GM10248 (cell line): ENCODE results near the gene BGLAP.

Experiments used
- CTCF ChIA-PET: fragments of 300-600 bp; sonication (Branson Sonifier 250); formaldehyde crosslinking; extraction: SDS; loops from one replicate; lab custom pipeline; 2021; ENCODE audit warnings: antibody characterized with exemption; lab: Yijun Ruan, JAX
- POLR2A ChIA-PET: fragments of 350-650 bp; sonication (Branson Sonifier 250); formaldehyde crosslinking; extraction: SDS; loops from one replicate; lab custom pipeline; 2020; ENCODE audit warnings: antibody characterized with exemption; lab: Yijun Ruan, JAX
- DNase-seq: peaks from one replicate; pipeline ENCODE4 v3.0.0; 2012; ENCODE audit errors: extremely low spot score
- TF ChIP-seq, protein P1 (sequence below): IDR thresholded peaks from 2 replicates; pipeline ENCODE4 v1.5.1; 2012; ENCODE audit warnings: mild to moderate bottlenecking, low read depth; ENCODE audit errors: extremely low read depth, missing control alignments, control extremely low read depth

The BGLAP gene

DNA sequence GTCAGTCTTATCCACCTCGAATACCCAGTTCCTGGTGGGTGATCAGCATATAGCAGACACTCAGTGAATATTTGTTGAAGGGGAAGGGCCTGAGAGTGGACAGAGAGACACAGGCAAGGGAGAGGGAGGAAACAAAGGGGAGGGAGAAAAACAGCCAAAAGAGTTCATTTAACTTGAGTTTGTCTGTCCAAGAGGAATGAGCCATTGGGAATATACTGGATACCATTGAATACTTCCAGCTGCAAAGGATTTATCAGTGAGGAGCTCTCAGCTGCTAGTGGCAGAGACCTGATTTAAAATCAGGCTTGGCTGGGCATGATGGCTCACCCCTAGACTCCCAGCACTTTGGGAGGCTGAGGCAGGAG lies 11.5 kb upstream of the BGLAP start:
- TF ChIP-seq, protein P1, sequence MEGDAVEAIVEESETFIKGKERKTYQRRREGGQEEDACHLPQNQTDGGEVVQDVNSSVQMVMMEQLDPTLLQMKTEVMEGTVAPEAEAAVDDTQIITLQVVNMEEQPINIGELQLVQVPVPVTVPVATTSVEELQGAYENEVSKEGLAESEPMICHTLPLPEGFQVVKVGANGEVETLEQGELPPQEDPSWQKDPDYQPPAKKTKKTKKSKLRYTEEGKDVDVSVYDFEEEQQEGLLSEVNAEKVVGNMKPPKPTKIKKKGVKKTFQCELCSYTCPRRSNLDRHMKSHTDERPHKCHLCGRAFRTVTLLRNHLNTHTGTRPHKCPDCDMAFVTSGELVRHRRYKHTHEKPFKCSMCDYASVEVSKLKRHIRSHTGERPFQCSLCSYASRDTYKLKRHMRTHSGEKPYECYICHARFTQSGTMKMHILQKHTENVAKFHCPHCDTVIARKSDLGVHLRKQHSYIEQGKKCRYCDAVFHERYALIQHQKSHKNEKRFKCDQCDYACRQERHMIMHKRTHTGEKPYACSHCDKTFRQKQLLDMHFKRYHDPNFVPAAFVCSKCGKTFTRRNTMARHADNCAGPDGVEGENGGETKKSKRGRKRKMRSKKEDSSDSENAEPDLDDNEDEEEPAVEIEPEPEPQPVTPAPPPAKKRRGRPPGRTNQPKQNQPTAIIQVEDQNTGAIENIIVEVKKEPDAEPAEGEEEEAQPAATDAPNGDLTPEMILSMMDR, result no peak
- CTCF ChIA-PET, result interaction anchor here (0.6 to 14.6 kb wide), 5 partner anchors 11 to 135 kb away, joined by 3 to 306 read pairs (median 3); partner anchors contain the start of genes PMF1 and SEMA4A
- POLR2A ChIA-PET, result interaction anchor here (0.7 kb wide), 1 partner anchor 21 kb away, joined by 14 read pairs; no protein-coding TSS in a partner anchor
- DNase-seq, result no peak

DNA sequence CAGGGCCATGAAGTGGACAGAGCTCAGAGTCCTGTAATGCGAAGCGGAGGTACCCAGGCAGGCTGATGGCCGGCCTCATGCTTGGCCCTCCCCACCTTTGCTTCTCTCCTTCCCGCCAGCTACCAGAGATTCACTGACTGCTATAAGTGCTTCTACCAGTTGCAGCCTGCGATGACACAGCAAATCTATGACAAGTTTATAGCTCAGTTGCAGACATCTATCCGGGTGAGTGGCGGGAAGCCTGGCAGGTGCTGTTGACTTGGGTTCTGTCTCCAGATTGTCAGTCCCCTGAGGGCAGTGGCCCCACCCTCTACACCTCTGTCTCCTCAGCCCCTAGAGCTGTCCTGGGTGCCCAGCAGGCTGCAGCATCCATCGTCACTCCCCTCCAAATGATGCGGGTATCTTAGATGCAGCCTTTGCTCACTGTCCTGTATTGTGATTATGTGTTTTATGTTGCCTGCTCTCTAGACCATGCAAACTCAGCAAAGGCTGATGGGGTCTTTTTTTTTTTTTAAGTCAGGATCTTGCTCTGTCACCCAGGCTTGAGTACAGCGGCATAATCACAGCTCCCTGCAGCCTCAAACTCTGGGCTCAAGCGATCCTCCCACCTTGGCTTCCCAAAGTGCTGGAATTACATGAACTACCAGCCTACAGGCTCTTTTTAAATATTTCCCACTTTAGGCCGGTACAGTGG lies 9.6 kb upstream of the BGLAP start:
- TF ChIP-seq, protein P1, result no peak
- POLR2A ChIA-PET, result no interaction called here
- CTCF ChIA-PET, result interaction anchor here (1.3 to 3.3 kb wide), 6 partner anchors 9 to 136 kb away, joined by 3 to 9 read pairs (median 7); partner anchors contain the start of genes BGLAP and TMEM79
- DNase-seq, result no peak

DNA sequence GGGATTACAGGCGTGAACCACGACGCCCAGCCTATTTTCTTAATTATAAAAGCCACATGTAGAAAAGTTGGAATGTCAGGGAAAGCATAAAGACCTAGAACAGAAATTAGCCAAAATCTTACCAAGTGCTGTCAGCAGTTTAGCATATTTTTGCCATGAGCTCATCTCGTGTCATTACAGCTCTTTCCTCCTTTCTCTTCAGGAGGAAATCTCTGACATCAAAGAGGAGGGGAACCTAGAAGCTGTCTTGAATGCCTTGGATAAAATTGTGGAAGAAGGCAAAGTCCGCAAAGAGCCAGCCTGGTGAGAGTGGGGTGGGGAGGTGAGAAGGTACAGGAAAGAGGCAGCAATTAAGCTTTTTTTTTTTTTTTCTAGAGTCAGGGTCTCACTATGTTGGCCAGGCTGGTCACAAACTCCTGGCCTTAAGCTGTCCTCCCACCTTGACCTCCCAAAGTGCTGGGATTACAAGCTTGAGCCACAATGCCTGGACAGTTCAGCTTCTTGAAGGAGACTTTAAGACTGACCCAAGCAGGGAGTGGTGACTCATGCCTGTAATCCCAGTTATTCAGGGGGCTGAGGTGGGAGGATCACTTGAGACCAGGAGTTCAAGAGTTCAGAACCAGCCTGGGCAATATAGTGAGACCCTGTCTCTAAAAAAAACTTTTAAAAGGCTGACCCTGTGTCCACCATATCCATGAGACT lies 8.4 kb upstream of the BGLAP start:
- CTCF ChIA-PET, result interaction anchor here (1.3 to 3.3 kb wide), 6 partner anchors 9 to 137 kb away, joined by 3 to 9 read pairs (median 7); partner anchors contain the start of genes BGLAP and TMEM79
- TF ChIP-seq, protein P1, result no peak
- POLR2A ChIA-PET, result interaction anchor here (0.6 kb wide), 3 partner anchors 9 to 47 kb away, joined by 3 to 5 read pairs (median 4); partner anchors contain the start of gene PMF1
- DNase-seq, result no peak

DNA sequence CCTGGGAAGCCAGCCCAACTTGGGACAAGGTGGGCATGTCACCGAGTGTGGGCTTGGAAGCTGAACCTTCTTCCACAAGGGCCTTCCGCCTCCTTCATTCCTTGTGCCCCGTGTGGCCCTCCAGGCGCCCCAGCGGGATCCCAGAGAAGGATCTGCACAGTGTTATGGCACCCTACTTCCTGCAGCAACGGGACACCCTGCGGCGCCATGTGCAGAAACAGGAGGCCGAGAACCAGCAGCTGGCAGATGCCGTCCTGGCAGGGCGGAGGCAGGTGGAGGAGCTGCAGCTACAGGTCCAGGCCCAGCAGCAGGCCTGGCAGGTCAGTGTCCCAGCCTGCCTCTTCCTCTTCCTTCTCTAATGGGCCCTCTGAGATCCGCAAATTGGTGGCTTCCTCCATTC lies 5.8 kb upstream of the BGLAP start:
- DNase-seq, result no peak
- CTCF ChIA-PET, result no interaction called here
- TF ChIP-seq, protein P1, result no peak
- POLR2A ChIA-PET, result no interaction called here

DNA sequence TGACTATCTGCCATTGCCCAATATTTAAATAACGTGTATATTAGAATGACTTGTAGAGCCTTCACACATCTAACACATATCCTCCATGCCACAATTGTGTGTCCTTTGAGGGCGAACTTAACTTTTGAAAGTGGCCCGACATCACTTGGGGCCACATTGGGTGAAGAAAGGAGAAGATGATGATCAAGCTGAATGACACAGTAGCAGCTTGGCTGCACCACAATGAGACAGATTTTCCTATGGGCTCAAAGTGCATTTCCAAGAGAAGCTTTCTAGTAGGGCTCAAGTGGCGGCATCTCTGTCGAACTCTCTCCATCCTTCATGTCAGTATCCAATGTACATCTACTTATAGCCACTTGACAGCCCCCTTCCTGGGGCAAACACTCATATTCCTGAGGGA lies 3.7 kb upstream of the BGLAP start:
- TF ChIP-seq, protein P1, result no peak
- ChIA-PET CTCF (interaction anchor here (1.0 to 2.8 kb wide), 4 partner anchors 10 to 141 kb away, joined by 4 to 12 read pairs (median 7); no protein-coding TSS in a partner anchor), POLR2A (interaction anchor here (0.6 kb wide), 1 partner anchor 13 kb away, joined by 5 read pairs; no protein-coding TSS in a partner anchor)
- DNase-seq, result no peak

DNA sequence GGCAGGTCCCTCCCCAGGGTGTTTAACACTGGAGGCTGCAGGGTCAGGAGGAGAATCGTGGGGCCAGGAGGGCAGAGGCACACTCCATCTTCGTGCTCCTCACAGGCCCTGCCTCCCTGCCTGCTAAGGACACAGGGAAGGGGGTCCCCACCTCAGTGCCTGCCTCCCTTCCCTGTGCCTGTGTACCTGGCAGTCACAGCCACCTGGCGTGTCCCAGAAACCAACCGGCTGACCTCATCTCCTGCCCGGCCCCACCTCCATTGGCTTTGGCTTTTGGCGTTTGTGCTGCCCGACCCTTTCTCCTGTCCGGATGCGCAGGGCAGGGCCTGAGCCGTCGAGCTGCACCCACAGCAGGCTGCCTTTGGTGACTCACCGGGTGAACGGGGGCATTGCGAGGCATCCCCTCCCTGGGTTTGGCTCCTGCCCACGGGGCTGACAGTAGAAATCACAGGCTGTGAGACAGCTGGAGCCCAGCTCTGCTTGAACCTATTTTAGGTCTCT lies 623 bp upstream of the BGLAP start:
- TF ChIP-seq, protein P1, result no peak
- no peak for DNase-seq
- CTCF ChIA-PET, result interaction anchor here (1.1 to 1.8 kb wide), 4 partner anchors 8 to 19 kb away, joined by 4 to 7 read pairs (median 4); no protein-coding TSS in a partner anchor
- POLR2A ChIA-PET, result interaction anchor here (0.6 to 1.2 kb wide), 2 partner anchors 37 to 209 kb away, joined by 4 to 5 read pairs; no protein-coding TSS in a partner anchor
